Mononuclear cell (primary cell): ENCODE measurements around the gene ADSS2. TPM values are rescaled to one million over a fixed set of nuclear protein-coding genes. Genes with fewer than 3 reads are reported as not detected.
"Not testable (repeated sequence)": the region's sequence is repeated elsewhere in the genome, so short reads cannot be mapped to it uniquely, and the experiment has no call there.

Source experiments
- H3K27me3 ChIP-seq: 2 replicates; pipeline ENCODE4 v1.6.0; 2011; ENCODE audit warnings: low read length, control low read depth; ENCODE audit not compliant: insufficient read depth
- H3K4me1 ChIP-seq: 2 replicates; pipeline ENCODE4 v1.5.1; 2011; ENCODE audit warnings: mild to moderate bottlenecking, low read length, control low read depth; ENCODE audit not compliant: insufficient read depth
- H3K4me3 ChIP-seq: 2 replicates; pipeline ENCODE4 v1.5.1; 2011; ENCODE audit warnings: mild to moderate bottlenecking, low read length, moderate library complexity
- H3K9me3 ChIP-seq: 2 replicates; pipeline ENCODE4 v1.5.1; 2011; ENCODE audit warnings: low read depth, mild to moderate bottlenecking, control low read depth, low read length
- total RNA-seq: library from RNA; depleted of rRNA; stranded (reverse); fragments of >200 nt; gene quantifications from one replicate; pipeline ENCODE4 v1.2.3, GENCODE V29; 2012

The ADSS2 gene
- total RNA-seq, 1 donor = 40.6 TPM

DNA sequence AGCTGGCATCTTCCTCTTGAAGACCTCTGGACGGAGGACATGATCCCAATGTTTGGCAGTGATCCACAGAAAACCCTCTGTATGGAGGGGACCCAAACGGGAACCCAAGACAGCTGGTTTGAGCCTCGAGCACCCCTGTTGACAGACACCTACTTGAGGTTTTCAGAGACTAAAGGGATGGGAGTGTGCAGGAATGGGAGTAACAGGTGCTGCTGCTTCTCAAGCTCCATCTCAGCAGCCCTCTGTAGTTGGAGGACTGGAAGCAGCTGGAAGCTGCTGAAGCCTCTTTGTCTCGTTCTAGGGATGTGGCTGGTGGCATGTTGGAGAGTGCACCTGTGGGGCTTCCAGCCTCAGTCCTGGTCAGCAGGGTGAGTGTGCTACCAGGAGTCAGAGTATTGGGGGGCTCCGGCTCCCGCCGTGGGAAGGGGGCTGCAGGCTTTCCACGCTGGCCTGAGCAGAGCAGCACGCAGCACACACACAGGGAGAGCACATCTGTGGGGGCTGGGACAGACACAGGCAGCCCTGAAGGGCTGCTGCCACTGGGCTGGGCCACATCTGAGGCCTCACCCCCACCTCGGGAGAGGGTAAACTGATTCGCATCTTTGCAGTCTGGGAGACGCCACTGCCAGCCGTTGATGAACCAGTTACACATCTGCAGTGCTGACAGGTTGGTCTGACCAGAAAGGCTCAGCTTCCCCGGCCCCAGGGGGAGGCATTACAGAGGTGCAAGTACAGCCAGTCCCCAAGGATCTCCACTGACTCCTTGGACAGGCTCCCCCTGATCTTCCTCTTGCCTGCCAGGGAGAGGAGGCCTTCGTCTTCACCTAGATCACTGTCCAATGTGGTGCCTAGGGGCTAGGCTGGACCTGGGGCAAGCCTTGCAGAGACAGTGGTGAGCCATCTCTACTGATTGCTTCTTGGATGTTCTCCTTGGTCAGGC lies 56.6 kb downstream of the ADSS2 start:
- Histone ChIP-seq H3K9me3 (no peaks in the 10 kb centered on the region), H3K27me3 (no peaks in the 10 kb centered on the region), H3K4me1 (no peaks in the 10 kb centered on the region), H3K4me3 (no peak overlapping the region)

GRCh38 chr1:244394346-244394745 lies 57.4 kb downstream of the ADSS2 start:
- Histone ChIP-seq H3K4me1 (no peaks in the 10 kb centered on the region), H3K27me3 (no peaks in the 10 kb centered on the region), H3K4me3 (no peak overlapping the region), H3K9me3 (no peaks in the 10 kb centered on the region)

- Histone ChIP-seq H3K4me1 (no peaks in the 10 kb centered on the region), H3K4me3 (no peak overlapping the region), H3K27me3 (no peaks in the 10 kb centered on the region), H3K9me3 (no peaks in the 10 kb centered on the region)
These were observed 58.0 kb downstream of the ADSS2 start for GRCh38 chr1:244393604-244394176.

DNA sequence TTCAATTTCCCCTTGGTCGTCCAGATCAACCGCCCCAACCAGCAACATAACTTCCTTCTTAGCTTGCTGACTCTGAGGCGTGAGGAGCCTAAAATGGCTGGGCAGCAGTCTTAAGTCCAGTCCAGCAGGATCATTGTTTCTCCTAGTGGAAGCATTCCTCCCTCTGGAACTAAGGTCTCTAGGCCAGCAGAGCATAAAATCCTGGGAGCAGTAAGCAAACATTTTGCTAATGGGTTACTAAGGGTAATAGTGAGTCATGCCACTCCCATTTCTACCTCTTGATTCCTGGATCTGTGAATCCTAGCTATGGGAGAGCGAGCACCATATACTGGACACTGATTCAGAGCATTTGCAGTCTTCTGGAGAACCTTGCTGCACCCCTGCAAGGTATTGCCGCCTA lies 59.9 kb downstream of the ADSS2 start:
- no peak overlapping the region for H3K4me3 ChIP-seq
- H3K4me1 ChIP-seq = no peaks in the 10 kb centered on the region
- no peaks in the 10 kb centered on the region for H3K9me3 ChIP-seq
- H3K27me3 ChIP-seq = no peaks in the 10 kb centered on the region

DNA sequence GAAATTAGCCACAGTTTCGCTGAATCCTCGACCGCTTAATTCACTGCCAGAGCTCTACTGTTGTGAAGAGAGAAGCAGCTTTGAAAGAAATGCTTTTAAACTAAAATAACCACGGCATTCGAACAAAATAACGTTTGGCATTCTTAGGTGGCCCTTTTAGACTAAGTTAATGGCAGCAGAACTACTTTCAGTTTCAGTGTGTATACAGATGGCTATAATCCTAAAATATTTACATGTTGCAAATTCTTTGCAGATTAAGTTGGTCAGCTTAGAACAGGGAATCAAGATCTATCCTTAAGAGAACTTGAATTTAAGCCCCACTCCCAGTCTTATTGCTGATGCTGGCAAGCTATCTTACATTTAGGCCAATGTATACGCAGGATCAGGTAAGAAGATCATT lies 62.7 kb downstream of the ADSS2 start:
- Histone ChIP-seq H3K9me3 (no peaks in the 10 kb centered on the region), H3K27me3 (no peaks in the 10 kb centered on the region)

GRCh38 chr1:244387415-244387814 lies 64.3 kb downstream of the ADSS2 start:
- no peak overlapping the region for H3K4me3 ChIP-seq
- no peaks in the 10 kb centered on the region for H3K9me3 ChIP-seq
- no peaks in the 10 kb centered on the region for H3K4me1 ChIP-seq
- H3K27me3 ChIP-seq = no peaks in the 10 kb centered on the region

More for the DNA sequence above, 62.7 kb downstream of the ADSS2 start:
- Histone ChIP-seq H3K4me3 (no peak overlapping the region), H3K4me1 (no peaks in the 10 kb centered on the region)

DNA sequence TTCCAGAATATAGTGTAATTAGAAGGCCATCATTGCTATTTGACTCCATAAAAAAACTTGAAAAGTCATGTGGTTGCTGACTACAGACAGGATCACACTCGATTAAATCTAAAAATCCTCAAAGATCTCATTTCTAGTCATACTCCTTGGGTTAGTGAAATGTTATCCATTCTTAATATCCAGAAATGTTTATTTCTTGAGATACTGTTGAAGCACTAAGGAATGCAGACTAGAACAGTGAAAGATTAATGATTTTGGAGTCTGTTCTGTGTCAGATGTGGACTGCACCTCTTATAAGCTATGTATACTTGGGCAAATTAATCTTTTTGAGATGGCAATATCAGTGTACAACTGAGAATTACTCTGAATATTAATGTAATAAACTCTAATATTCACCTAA lies 65.1 kb downstream of the ADSS2 start:
- H3K4me1 ChIP-seq = no peaks in the 10 kb centered on the region
- H3K27me3 ChIP-seq = no peaks in the 10 kb centered on the region
- H3K4me3 ChIP-seq = no peak overlapping the region
- H3K9me3 ChIP-seq = no peaks in the 10 kb centered on the region

GRCh38 chr1:244384066-244384465 lies 67.6 kb downstream of the ADSS2 start:
- Histone ChIP-seq H3K4me1 (no peaks in the 10 kb centered on the region), H3K27me3 (no peaks in the 10 kb centered on the region), H3K9me3 (no peaks in the 10 kb centered on the region), H3K4me3 (no peak overlapping the region)

DNA sequence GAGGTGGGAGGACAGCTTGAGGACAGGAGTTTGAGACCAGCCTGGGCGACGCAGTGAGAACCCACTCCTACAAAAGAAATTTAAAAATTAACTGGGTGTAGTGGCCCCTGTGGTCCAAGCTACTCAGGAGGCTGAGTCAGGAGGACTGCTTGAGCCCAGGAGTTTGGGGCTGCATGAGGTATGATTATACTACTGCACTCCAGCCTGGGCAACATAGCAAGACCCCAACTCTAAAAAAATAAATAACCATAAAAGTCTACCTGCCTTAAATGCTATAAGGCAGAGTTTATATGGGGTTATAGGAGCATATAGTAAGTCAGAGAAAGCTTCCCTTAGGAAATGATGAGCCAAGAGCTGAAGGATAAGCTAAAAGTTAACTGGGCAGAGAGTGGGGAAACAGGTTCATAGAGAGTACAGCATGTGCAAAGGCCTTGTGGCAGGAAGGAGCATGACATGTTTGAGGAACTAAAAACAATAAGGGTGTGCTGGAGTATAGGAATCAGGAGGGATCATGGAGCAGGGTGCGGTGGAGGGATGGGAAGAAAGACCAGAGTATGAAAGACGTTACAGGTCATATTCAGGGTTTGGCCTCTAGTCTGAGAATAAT lies 68.3 kb downstream of the ADSS2 start:
- Histone ChIP-seq H3K9me3 (no peaks in the 10 kb centered on the region), H3K27me3 (no peaks in the 10 kb centered on the region), H3K4me3 (no peak overlapping the region), H3K4me1 (no peaks in the 10 kb centered on the region)

- Histone ChIP-seq H3K4me1 (no peaks in the 10 kb centered on the region), H3K27me3 (no peaks in the 10 kb centered on the region), H3K9me3 (no peaks in the 10 kb centered on the region), H3K4me3 (no peak overlapping the region)
These were observed 69.7 kb downstream of the ADSS2 start for GRCh38 chr1:244381878-244382565.

DNA sequence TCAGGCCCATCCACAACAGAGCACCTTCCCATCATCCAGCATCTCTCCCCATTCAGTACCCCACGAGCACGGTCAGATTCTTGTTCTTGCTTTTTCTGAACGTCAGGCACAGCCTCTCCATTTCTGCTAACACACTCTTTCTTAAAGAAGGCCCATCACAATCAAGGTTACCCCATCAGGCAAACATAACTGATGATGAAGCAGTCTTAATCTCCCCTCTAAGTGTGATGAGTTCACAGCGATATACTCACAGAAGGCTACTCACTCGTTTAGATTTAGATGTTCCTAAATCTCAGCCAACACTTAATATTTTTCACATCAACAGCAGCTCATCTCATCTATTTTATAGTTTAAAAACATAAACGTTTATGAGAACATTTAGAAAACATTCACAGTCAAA lies 75.6 kb downstream of the ADSS2 start:
- Histone ChIP-seq H3K4me1 (no peaks in the 10 kb centered on the region), H3K27me3 (no peaks in the 10 kb centered on the region), H3K9me3 (no peaks in the 10 kb centered on the region), H3K4me3 (no peak overlapping the region)

DNA sequence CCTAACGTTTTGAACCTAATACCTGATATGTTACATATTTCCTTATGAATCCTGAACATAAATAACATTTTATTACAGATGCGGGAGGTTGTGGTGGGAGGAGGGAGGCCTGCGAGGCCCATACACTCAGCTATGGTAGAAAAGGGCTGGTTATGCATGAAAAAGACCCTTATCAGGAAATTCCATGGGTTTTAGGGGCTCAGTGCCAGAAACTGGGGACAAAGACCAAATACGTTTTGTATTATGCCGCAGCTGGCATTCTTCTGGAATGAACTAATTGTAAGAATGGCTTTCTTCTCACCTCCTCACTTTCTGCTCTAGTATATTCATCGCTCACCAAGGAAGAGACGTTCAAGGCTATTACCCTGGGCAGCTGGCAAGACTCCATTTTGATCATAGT lies 76.7 kb downstream of the ADSS2 start:
- no peaks in the 10 kb centered on the region for H3K9me3 ChIP-seq
- no peak overlapping the region for H3K4me3 ChIP-seq
- H3K27me3 ChIP-seq = no peaks in the 10 kb centered on the region
- no peaks in the 10 kb centered on the region for H3K4me1 ChIP-seq

DNA sequence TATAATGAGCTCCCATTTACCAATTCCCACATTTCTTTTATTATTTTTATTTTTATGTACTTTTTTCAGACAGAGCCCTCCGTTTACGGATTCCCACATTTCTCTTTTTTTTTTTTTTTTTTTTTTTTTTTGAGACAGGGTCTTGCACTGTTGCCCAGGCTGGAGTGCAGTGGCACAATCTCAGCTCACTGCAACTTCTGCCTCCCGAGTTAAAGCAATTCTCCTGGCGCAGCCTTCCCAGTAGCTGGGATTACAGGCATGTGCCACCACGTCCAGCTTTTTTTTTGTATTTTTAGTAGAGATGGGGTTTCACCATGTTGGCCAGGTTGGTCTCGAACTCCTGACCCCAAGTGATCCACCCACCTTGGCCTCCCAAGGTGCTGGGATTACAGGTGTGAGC lies 77.2 kb downstream of the ADSS2 start:
- not testable (repeated sequence) for H3K27me3 ChIP-seq, H3K4me1 ChIP-seq, H3K9me3 ChIP-seq, H3K4me3 ChIP-seq

DNA sequence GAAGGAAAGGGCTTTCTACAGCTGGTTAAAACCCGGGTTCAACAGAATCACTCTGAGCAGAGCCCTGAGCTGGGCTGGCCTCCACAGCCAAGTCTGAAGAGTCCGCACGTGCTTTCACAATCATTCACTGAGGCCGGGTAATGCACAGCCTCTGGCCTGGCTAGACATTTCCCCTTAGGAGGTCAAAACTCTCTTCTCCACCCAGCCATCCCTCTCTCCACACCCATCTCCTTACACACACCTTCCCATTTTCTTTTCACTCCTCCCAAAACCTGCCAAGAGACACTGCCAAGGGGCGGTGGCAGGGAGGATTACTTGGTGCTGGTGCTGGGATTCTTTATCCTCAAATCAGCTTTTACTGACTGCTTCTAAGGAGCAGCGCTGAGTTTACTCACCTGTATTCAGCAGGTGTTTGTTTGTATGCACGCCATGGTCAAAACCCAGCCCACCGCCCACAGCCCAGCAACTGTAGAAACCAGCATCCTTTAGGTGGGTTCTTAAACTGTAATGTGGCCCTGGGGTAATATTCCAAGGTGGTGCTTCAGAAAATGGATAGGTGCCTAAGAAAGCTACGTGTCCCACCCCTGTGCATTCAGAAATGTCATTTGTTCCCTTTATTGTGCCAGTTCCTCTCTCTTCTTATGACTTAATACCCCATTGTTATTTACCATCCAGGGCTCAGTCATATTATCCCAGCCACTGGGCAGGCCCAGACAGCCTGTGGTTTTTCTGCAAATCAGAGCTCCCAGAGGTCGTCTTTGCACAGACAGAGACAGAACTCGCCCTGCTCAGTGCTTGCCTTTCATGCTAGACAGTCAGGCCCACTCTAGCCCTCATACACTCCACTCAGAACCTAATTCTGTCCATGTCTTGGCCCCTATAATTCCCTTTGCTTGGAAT lies 80.2 kb downstream of the ADSS2 start:
- Histone ChIP-seq H3K4me1 (peaks cover 4% of the 10 kb centered on the region), H3K4me3 (no peak overlapping the region), H3K27me3 (no peaks in the 10 kb centered on the region), H3K9me3 (no peaks in the 10 kb centered on the region)
